MV-4-11 (cell line): ENCODE measurements around the gene GRM4.
"Not testable (repeated sequence)": the region's sequence is repeated elsewhere in the genome, so short reads cannot be mapped to it uniquely, and the experiment has no call there.

Experiments used
- DNase-seq: peaks from one replicate; lab custom pipeline; 2025; lab: John Stamatoyannopoulos, UW

The GRM4 gene

GRCh38 chr6:34146021-34146782 is at the start of gene GRM4:
GRM4 (minus strand) TSS chr6:34146087; CDS start chr6:34133496, 12,591 bp downstream.
- DNase-seq = no peak

GRCh38 chr6:34194772-34195171 is 48.9 kb upstream of the GRM4 start:
- no peak for DNase-seq

DNA sequence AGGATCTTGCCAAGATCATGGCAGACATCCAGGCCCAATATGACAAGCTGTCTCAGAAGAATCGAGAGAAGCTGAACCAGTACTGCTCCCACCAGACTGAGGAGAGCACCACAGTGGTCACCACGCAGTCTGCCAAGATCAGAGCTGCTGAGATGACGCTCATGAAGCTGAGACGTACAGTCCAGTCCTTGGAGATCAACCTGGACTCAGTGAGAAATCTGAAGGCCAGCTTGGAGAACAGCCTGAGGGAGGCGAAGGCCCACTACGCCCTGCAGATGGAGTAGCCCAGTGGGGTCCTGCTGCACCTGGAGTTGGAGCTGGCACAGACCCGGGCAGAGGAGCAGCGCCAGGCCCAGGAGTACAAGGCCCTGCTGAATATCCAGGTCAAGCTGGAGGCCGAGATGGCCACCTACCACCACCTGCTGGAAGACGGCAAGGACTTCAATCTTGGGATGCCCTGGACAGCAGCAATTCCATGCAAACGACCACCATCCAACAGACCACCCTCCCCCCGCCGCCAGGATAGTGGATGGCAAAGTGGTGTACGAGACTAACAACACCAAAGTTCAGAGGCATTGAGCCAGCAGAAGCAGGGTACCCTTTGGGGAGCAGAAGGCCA is 44.7 kb upstream of the GRM4 start:
- DNase-seq = no peak

- DNase-seq = peak; percentile 93
These were observed 44.1 kb upstream of the GRM4 start for GRCh38 chr6:34189806-34190503.

- not testable (repeated sequence) for DNase-seq
These were observed 38.8 kb upstream of the GRM4 start for GRCh38 chr6:34184726-34185125.

DNA sequence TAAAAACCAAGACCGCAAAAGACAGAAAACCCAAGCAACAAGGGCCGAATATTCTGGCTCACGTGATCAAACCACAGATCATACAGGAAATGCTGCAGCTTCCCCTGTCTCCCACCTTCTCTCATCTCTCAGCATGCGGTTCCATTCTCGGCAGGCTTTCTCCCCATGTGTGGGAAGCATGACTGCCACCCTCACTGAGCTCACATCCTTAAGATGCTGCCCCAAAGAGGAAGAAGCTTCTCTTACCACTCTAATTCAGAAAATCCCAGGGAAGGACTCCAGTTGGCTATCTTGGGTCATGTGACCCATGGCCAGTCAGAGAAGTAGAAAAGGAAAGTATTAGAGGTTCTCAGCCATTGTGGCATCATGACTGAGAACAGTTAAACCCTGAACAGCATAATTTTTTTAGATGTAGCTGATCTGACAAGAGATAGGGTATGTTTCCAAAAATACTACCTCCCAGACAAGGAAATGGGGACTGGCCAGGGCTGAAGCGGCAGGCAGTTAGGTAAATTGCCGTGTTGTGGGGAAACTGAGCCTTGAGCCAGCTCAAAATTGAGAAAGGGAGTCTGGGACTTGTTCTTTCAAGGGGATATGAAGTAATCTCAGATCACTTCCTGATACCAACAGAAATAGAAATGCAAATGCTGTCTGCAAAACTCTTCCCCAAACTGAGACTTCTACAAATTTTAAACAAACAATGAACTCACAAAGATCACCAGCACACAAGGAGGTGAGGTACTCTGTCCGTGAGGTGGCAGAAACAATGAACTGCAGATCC is 37.1 kb upstream of the GRM4 start:
- peak; percentile 91 for DNase-seq

- no peak for DNase-seq
These were observed 36.0 kb upstream of the GRM4 start for GRCh38 chr6:34181908-34182307.

GRCh38 chr6:34179106-34179720 is 33.3 kb upstream of the GRM4 start:
- DNase-seq = no peak

DNA sequence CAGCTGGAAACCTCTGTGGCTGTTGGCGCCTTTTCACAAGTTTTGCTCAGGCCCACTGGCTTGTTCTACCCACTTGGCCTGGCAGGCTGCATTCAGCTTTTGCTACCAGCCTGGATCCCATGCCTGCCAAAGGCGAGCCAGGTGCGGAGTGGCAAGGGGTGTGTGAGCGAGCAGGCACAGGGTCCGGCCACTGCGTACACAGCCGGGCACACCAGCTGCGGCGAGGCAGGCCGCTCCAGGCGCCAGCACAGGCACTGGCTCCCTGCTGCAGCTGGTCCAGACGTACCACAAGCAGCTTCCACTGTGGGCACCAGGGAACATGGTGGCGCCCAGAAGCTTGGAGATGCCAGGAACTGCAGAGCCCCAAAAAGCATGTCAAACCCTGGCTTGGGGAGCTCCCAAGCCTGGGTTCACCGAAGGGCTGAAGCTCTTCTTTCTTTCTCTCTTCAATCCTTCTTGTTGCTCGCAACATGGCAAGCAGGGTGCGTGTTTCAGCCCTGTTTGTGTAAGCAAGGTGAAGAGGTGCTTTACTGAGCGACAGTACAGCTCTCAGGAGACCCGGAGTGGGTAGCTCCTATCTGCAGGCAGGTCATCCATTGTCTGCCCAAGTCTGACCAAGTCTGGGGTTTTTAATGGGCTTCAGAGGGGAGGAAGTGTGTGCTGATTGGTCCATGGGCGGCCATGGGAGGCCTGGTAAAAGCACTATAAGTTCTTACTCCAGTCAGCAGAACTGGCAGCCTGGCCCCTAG is 32.6 kb upstream of the GRM4 start:
- DNase-seq = no peak

GRCh38 chr6:34177181-34177591 is 31.3 kb upstream of the GRM4 start:
- no peak for DNase-seq

GRCh38 chr6:34176261-34177031 is 30.6 kb upstream of the GRM4 start:
- DNase-seq = no peak

- DNase-seq = no peak
These were observed 29.0 kb upstream of the GRM4 start for GRCh38 chr6:34174846-34175399.

DNA sequence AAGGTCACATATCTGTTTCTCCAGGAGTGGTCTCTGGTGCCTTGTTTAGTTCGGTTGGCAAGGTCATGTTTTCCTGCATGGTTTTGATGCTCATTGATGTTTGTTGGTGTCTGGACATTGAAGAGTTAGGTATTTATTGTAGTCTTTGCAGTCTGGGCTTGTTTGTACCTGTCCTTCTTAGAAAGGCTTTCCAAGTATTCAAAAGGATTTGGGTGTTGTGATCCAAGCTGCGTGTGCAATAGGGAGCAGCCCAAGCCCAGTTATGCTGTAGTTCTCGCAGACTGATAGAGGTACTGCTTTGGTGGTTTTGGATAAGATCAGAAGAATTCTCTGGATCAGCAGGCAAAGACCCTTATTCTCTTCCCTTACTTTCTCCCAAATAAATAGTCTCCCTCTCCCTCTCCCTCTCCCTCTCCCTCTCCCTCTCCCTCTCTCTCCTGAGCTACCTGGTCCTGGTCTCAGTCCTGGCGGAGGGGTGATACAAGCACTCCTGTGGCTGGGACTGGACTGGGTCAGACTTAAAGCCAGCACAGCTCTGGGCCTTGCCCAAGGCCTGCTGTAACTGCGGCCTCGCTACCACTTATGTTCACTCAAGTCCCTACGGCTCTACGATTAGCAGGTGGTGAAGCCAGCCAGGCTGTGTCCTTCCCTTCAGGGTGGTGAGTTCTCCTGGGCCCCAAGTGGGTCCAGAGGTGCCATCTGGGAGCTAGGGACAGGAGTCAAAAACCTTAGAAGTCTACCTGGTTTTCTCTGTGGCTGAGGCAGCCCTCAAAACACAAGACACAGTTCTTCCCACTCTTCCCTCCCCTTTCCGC is 27.3 kb upstream of the GRM4 start:
- DNase-seq = no peak

DNA sequence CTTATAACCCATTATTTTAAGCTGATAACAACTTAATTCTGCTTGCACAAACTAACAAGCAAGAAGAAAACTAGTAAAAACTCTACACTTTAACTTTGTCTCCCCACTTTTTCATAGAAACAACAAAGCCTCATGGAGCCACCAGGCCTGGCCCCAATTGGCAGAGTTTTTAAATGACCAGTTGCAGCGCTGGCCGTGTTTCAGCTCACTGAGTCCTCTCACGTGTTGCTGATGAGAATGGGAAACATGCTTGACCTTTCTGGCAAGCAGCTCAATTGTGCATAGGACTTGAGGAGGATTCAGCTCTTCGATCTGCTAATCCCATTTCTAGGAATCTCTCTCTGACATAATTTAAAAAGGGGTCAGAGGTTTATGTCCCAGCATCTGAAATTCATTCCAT is 24.5 kb upstream of the GRM4 start:
- DNase-seq = no peak

DNA sequence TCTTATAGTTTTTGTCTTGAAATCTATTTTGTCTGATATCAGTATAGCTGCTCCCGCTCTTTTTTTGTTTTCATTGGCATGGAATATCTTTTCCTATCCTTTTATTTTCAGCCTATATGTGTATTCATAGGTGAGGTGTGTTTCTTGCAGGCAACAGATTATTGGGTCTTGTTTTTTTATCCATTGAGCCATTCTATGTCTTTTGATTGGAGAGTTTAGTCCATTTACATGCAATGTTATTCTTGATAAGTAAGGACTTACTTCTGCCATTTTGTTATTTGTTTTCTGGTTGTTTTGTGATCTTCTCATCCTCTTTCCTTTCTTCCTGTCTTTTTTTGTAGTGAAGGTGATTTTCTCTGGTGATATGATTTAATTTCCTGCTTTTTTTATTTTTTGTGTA is 24.0 kb upstream of the GRM4 start:
- no peak for DNase-seq

DNA sequence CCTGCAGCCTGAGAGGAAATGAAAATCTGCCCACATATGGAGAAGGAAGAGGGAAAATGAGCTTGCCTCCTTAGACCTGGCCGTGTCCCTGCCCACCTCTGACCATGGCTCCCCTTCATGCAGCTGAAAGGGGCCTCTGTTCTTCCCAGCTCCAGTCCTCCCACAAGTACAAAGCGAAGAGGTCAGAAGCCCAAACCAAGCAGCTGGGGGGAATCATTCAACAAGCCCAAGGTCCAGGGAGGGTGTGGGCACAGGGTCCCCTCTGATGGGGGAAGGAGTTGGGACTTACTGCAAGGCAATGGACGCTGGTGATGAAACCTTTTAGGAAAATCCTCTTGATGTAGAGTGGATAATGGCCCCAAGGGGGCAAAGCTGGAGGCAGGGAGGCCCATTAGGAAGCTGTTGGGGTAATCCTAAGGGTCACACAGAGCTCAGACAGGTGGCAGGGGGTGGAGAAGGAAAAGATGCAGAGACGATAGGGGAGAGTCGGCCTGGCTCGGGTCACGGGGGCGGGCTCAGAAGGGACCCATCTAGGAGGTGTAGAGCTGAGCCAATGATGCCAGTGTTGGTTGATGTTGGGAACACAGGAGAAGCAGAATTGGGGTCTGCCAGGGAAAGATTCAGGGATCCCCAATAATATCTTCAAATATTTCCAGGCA is 16.1 kb upstream of the GRM4 start:
- no peak for DNase-seq

DNA sequence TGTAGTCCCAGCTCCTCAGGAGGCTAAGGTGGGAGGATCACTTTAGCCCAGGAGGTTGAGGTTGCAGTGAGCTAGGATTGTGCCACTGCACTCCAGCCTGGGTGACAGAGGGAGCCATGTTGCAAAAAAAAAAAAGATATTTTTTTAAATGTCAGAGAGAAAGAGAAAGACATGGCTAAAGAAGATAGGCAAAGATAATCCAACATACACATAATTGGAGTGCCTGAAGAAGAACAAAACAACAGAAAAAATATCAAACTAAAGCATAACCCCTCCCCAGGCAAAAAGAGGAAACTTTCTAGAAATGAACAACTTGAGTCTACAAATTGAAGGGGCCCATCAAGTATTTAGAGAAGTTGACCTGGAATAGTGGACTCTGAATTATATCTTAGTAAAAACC is 14.0 kb upstream of the GRM4 start:
- DNase-seq = no peak

- no peak for DNase-seq
These were observed 13.0 kb upstream of the GRM4 start for GRCh38 chr6:34158876-34159275.

DNA sequence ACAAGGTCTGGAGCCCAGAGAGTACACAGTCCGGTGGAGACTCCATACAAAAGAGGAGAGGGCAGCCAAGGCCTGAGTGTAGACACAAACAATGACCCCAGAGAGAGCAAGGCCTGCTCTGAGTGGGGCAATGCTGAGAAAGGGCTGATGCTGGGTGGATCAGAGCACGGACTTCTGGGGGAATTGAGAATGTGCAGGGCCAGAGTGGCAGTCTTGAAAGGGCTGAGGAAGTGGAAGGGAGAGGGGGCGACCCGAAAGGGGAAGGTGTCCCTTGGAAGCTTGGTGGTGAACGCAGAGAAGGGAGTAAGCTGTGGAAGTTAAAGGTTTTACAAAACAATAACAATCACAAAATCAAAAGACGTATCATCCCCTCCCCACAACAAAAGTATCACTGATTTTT is 12.0 kb upstream of the GRM4 start:
- DNase-seq = peak; percentile 58
